OCI-LY7 (cell line): ENCODE results near the gene FRMPD4. TPM values are rescaled to one million over a fixed set of nuclear protein-coding genes. Genes with fewer than 3 reads are reported as not detected.
"Not testable (repeated sequence)": the region's sequence is repeated elsewhere in the genome, so short reads cannot be mapped to it uniquely, and the experiment has no call there.

Experiments
- BruUV-seq: library from RNA; stranded (reverse); fragments of 400-500 nt; replicated peaks from 2 replicates; lab custom pipeline; 2021; lab: Mats Ljungman, UMichigan
- CTCF ChIA-PET: fragments of 300-600 bp; sonication (Branson Sonifier 250); formaldehyde crosslinking; loops from one replicate; lab custom pipeline; 2022; ENCODE audit warnings: antibody characterized with exemption; ENCODE audit not compliant: unreplicated experiment; lab: Charles Lee
- POLR2A ChIA-PET: fragments of 300-600 bp; sonication (Branson Sonifier 250); formaldehyde crosslinking; loops from one replicate; lab custom pipeline; 2022; ENCODE audit warnings: antibody characterized with exemption; lab: Charles Lee
- DNase-seq: peaks from one replicate; pipeline ENCODE4 v3.0.0-alpha.2; 2015; ENCODE audit warnings: low spot score
- H2AFZ ChIP-seq: fragments of 200-600 bp; sonication (generic), shearing (Covaris generic); 2 replicates; pipeline ENCODE4 v1.6.1; 2014; ENCODE audit warnings: mild to moderate bottlenecking, antibody characterized with exemption, low read length, moderate library complexity
- H3K27ac ChIP-seq: fragments of 200-600 bp; sonication (generic); 2 replicates; pipeline ENCODE4 v1.5.1; 2014; ENCODE audit warnings: mixed run types, low read depth, mild to moderate bottlenecking, moderate library complexity, low read length, inconsistent platforms; ENCODE audit not compliant: poor library complexity, severe bottlenecking
- H3K36me3 ChIP-seq: fragments of 200-600 bp; sonication (generic); 2 replicates; pipeline ENCODE4 v1.6.1; 2014; ENCODE audit warnings: mild to moderate bottlenecking, antibody characterized with exemption, low read length, moderate library complexity, mixed read lengths; ENCODE audit not compliant: insufficient read depth
- H3K4me1 ChIP-seq: fragments of 200-600 bp; sonication (generic); 2 replicates; pipeline ENCODE4 v1.5.1; 2014; ENCODE audit warnings: mild to moderate bottlenecking, low read length; ENCODE audit not compliant: insufficient read depth, poor library complexity, severe bottlenecking
- H3K4me2 ChIP-seq: fragments of 200-600 bp; sonication (generic); 2 replicates; pipeline ENCODE4 v1.6.1; 2014; ENCODE audit warnings: mild to moderate bottlenecking, low read length
- H3K4me3 ChIP-seq: fragments of 200-600 bp; sonication (generic); 2 replicates; pipeline ENCODE4 v1.5.1; 2014; ENCODE audit warnings: mild to moderate bottlenecking, low read depth, low read length; ENCODE audit not compliant: poor library complexity, severe bottlenecking
- H3K79me2 ChIP-seq: fragments of 200-600 bp; sonication (generic); 2 replicates; pipeline ENCODE4 v1.6.1; 2016; ENCODE audit warnings: low read depth, mild to moderate bottlenecking, low read length, moderate library complexity, mixed read lengths; ENCODE audit not compliant: insufficient read depth
- H3K9me2 ChIP-seq: fragments of 200-600 bp; sonication (generic); 2 replicates; pipeline ENCODE4 v1.6.1; 2016; ENCODE audit warnings: mild to moderate bottlenecking, low read length, mixed read lengths; ENCODE audit not compliant: insufficient read depth
- H3K9me3 ChIP-seq: fragments of 200-600 bp; sonication (generic); 2 replicates; pipeline ENCODE4 v1.6.1; 2014; ENCODE audit warnings: mild to moderate bottlenecking, mixed run types, low read length, mixed read lengths
- H4K20me1 ChIP-seq: fragments of 200-600 bp; sonication (generic); 2 replicates; pipeline ENCODE4 v1.6.1; 2014; ENCODE audit warnings: mild to moderate bottlenecking, antibody characterized with exemption, low read length, moderate library complexity, mixed read lengths; ENCODE audit not compliant: insufficient read depth
- CTCF ChIP-seq: fragments of 200-600 bp; sonication (generic); conservative IDR thresholded peaks from 2 replicates; pipeline ENCODE4 v1.5.1; 2014; ENCODE audit warnings: mild to moderate bottlenecking, antibody characterized with exemption, low read length, moderate library complexity, mixed read lengths
- EZH2phosphoT487 ChIP-seq: fragments of 200-600 bp; sonication (generic); IDR thresholded peaks from 2 replicates; pipeline ENCODE4 v1.6.1; 2018; ENCODE audit warnings: low read depth, borderline replicate concordance, mild to moderate bottlenecking, mixed run types, antibody characterized with exemption, low read length, moderate library complexity, mixed read lengths
- intact Hi-C: fragments of 100-400 bp; cut with micrococcal nuclease; formaldehyde crosslinking; loops from one replicate; pipeline ENCODE4 v1.10.0; 2022; ENCODE audit not compliant: unreplicated experiment
- total RNA-seq, 2 experiments: library from RNA; depleted of rRNA in 1 of 2; stranded (reverse); fragments of >200 nt in 1 of 2; shearing (Covaris generic) in 1 of 2; gene quantifications; 2 replicates each; pipeline ENCODE4 v1.2.3, GENCODE V29; 2014 to 2022

The FRMPD4 gene
- total RNA-seq, 2 experiments from 2014 or later = not detected

GRCh38 chrX:12497832-12498591, 359.7 kb downstream of the FRMPD4 start:
- BruUV-seq = no TSS peak
- H3K27ac ChIP-seq = no peak overlapping the region
- CTCF ChIA-PET = no interaction called here
- DNase-seq = peak; percentile 59
- POLR2A ChIA-PET = interaction anchor here (0.6 kb wide), 1 partner anchor 289 kb away, joined by 3 read pairs; no protein-coding TSS in a partner anchor
- H3K4me2 ChIP-seq = peak overlapping the region; percentile 44
- H3K9me3 ChIP-seq = no peaks in the 10 kb centered on the region
- TF ChIP-seq EZH2phosphoT487 (no peak), CTCF (peak; percentile 76)
- H2AFZ ChIP-seq = peak overlapping the region; percentile 88; the same call in 1 of the 2 replicates
- H3K9me2 ChIP-seq = no peaks in the 10 kb centered on the region
- H3K36me3 ChIP-seq = no peaks in the 10 kb centered on the region
- no peaks in the 10 kb centered on the region for H4K20me1 ChIP-seq
- intact Hi-C loops = loop anchor here (1.0 to 10.0 kb wide), 3 partner anchors 70 to 267 kb away; no protein-coding TSS in a partner anchor
- H3K4me1 ChIP-seq = peaks cover 15% of the 10 kb centered on the region
- H3K4me3 ChIP-seq = no peak overlapping the region
- H3K79me2 ChIP-seq = no peaks in the 10 kb centered on the region

- Histone ChIP-seq H3K4me3 (no peak overlapping the region), H4K20me1 (no peaks in the 10 kb centered on the region), H3K27ac (no peak overlapping the region), H3K4me1 (peaks cover 2% of the 10 kb centered on the region), H3K9me3 (no peaks in the 10 kb centered on the region), H3K36me3 (no peaks in the 10 kb centered on the region), H3K9me2 (no peaks in the 10 kb centered on the region), H3K79me2 (no peaks in the 10 kb centered on the region), H3K4me2 (no peak overlapping the region), H2AFZ (no peak overlapping the region)
- CTCF ChIA-PET = no interaction called here
- intact Hi-C loops = loop anchor here (10.0 kb wide), 1 partner anchor 390 kb away; no protein-coding TSS in a partner anchor
- BruUV-seq = no TSS peak
- DNase-seq = no peak
- TF ChIP-seq CTCF = no peak
- no peak for TF ChIP-seq EZH2phosphoT487
- POLR2A ChIA-PET = interaction anchor here (0.6 kb wide), 1 partner anchor 425 kb away, joined by 3 read pairs; no protein-coding TSS in a partner anchor
These were observed 366.9 kb downstream of the FRMPD4 start for GRCh38 chrX:12505127-12505526.

- POLR2A ChIA-PET = interaction anchor here (0.6 to 1.4 kb wide), 5 partner anchors 8 to 286 kb away, joined by 3 to 4 read pairs (median 3); partner anchors contain the start of gene PRPS2
- H3K36me3 ChIP-seq, H3K9me3 ChIP-seq, intact Hi-C loops, BruUV-seq, H4K20me1 ChIP-seq, H3K79me2 ChIP-seq, H3K9me2 ChIP-seq, CTCF ChIA-PET: not testable (repeated sequence)
- Histone ChIP-seq H3K27ac (peak overlapping the region; percentile 92), H3K4me3 (peak overlapping the region; percentile 23), H3K4me1 (peaks cover 34% of the 10 kb centered on the region), H2AFZ (peak overlapping the region; percentile 69; the same call in 1 of the 2 replicates), H3K4me2 (peak overlapping the region; percentile 55)
- DNase-seq = peak; percentile 75
These were observed 377.1 kb downstream of the FRMPD4 start for GRCh38 chrX:12515384-12515783.
